WTC11 (cell line): ENCODE data around the gene ATP2B2. TPM values are rescaled to one million over a fixed set of nuclear protein-coding genes. Genes with fewer than 3 reads are reported as not detected.

Source experiments
- ATAC-seq: fragments of 200-7000 bp; cut with Tn5 transposase; 2 replicates; pipeline ENCODE4 v1.10.0; 2021; ENCODE audit warnings: mild to moderate bottlenecking, moderate library complexity
- CTCF ChIA-PET: fragments of 300-600 bp; sonication (Branson Sonifier 250); formaldehyde crosslinking; loops from one replicate; lab custom pipeline; 2021; ENCODE audit warnings: antibody characterized with exemption; lab: Charles Lee
- POLR2A ChIA-PET: fragments of 350-600 bp; sonication (Branson Sonifier 250); formaldehyde crosslinking; loops from one replicate; lab custom pipeline; 2021; ENCODE audit warnings: antibody characterized with exemption; lab: Charles Lee
- DNase-seq: peaks from one replicate; pipeline ENCODE4 v3.0.0; 2021; ENCODE audit warnings: low spot score
- H3K27ac Mint-ChIP-seq: 2 replicates; pipeline ENCODE4 v1.8.0; 2021; ENCODE audit warnings: mixed read lengths
- H3K27me3 Mint-ChIP-seq: 2 replicates; pipeline ENCODE4 v1.8.0; 2021; ENCODE audit warnings: low read depth, mild to moderate bottlenecking, moderate library complexity, mixed read lengths
- H3K36me3 Mint-ChIP-seq: 2 replicates; pipeline ENCODE4 v1.8.0; 2021; ENCODE audit warnings: mixed read lengths
- H3K4me1 Mint-ChIP-seq: 2 replicates; pipeline ENCODE4 v1.8.0; 2022; ENCODE audit warnings: mixed read lengths
- H3K4me3 Mint-ChIP-seq: 2 replicates; pipeline ENCODE4 v1.8.0; 2021; ENCODE audit warnings: mild to moderate bottlenecking, moderate library complexity, mixed read lengths
- H3K9me3 Mint-ChIP-seq: 2 replicates; pipeline ENCODE4 v1.8.0; 2021; ENCODE audit warnings: mixed read lengths
- AR ChIP-seq: fragments of 250-450 bp; sonication (Bioruptor Pico); IDR thresholded peaks from 2 replicates; pipeline ENCODE4 v1.9.0; 2021; ENCODE audit warnings: mild to moderate bottlenecking
- ATF1 ChIP-seq: sonication (generic); formaldehyde crosslinking; IDR thresholded peaks from 2 replicates; pipeline ENCODE4 v1.8.1; 2023; ENCODE audit warnings: mild to moderate bottlenecking, moderate library complexity, missing genetic modification reagents
- ATF3 ChIP-seq: sonication (generic); formaldehyde crosslinking; conservative IDR thresholded peaks from 2 replicates; pipeline ENCODE4 v1.8.1; 2022; ENCODE audit warnings: mild to moderate bottlenecking, missing genetic modification reagents
- CREB1 ChIP-seq: sonication (generic); formaldehyde crosslinking; IDR thresholded peaks from 2 replicates; pipeline ENCODE4 v1.8.0; 2023; ENCODE audit warnings: mild to moderate bottlenecking, missing genetic modification reagents
- CREM ChIP-seq: sonication (generic); formaldehyde crosslinking; IDR thresholded peaks from 2 replicates; pipeline ENCODE4 v1.8.1; 2022; ENCODE audit warnings: mild to moderate bottlenecking, missing genetic modification reagents, moderate library complexity
- ERG ChIP-seq: fragments of 250-450 bp; sonication (Bioruptor Pico); IDR thresholded peaks from 2 replicates; pipeline ENCODE4 v1.8.0; 2021; ENCODE audit warnings: mild to moderate bottlenecking
- FOXK1 ChIP-seq: sonication (generic); formaldehyde crosslinking; IDR thresholded peaks from 2 replicates; pipeline ENCODE4 v1.8.0; 2022; ENCODE audit warnings: mild to moderate bottlenecking, moderate library complexity, missing genetic modification reagents
- JAZF1 ChIP-seq: fragments of 250-450 bp; sonication (Bioruptor Pico); IDR thresholded peaks from 2 replicates; pipeline ENCODE4 v1.9.0; 2021; ENCODE audit warnings: moderate library complexity, mild to moderate bottlenecking, inconsistent platforms
- NR1H2 ChIP-seq: sonication (generic); formaldehyde crosslinking; IDR thresholded peaks from 2 replicates; pipeline ENCODE4 v1.9.0; 2021; ENCODE audit warnings: mild to moderate bottlenecking, moderate library complexity, missing genetic modification reagents
- PREB ChIP-seq: sonication (generic); formaldehyde crosslinking; IDR thresholded peaks from 2 replicates; pipeline ENCODE4 v1.8.1; 2022; ENCODE audit warnings: mild to moderate bottlenecking, missing genetic modification reagents, moderate library complexity, borderline replicate concordance
- SMAD3 ChIP-seq: sonication (generic); formaldehyde crosslinking; IDR thresholded peaks from 2 replicates; pipeline ENCODE4 v1.8.0; 2022; ENCODE audit warnings: missing genetic modification reagents, mild to moderate bottlenecking, borderline replicate concordance
- TEAD4 ChIP-seq: sonication (generic); formaldehyde crosslinking; IDR thresholded peaks from 2 replicates; pipeline ENCODE4 v1.8.0; 2022; ENCODE audit warnings: mild to moderate bottlenecking, missing genetic modification reagents
- USF1 ChIP-seq: sonication (generic); formaldehyde crosslinking; IDR thresholded peaks from 2 replicates; pipeline ENCODE4 v1.8.0; 2022; ENCODE audit warnings: mild to moderate bottlenecking, missing genetic modification reagents
- ZNF263 ChIP-seq: sonication (generic); formaldehyde crosslinking; IDR thresholded peaks from 2 replicates; pipeline ENCODE4 v1.8.1; 2022; ENCODE audit warnings: low read depth, mild to moderate bottlenecking, moderate library complexity, missing genetic modification reagents
- ZNF317 ChIP-seq: sonication (generic); formaldehyde crosslinking; IDR thresholded peaks from 2 replicates; pipeline ENCODE4 v1.8.1; 2023; ENCODE audit warnings: low read depth, mild to moderate bottlenecking, moderate library complexity, missing genetic modification reagents, borderline replicate concordance
- ZNF396 ChIP-seq: fragments of 250-450 bp; sonication (Bioruptor Pico); IDR thresholded peaks from 2 replicates; pipeline ENCODE4 v1.8.0; 2021; ENCODE audit warnings: mild to moderate bottlenecking, moderate library complexity, borderline replicate concordance
- ZNF425 ChIP-seq: fragments of 250-450 bp; sonication (Bioruptor Pico); conservative IDR thresholded peaks from 2 replicates; pipeline ENCODE4 v1.9.0; 2021; ENCODE audit warnings: mild to moderate bottlenecking
- ZNF512 ChIP-seq: sonication (generic); formaldehyde crosslinking; IDR thresholded peaks from 2 replicates; pipeline ENCODE4 v1.8.1; 2022; ENCODE audit warnings: missing genetic modification reagents, borderline replicate concordance
- total RNA-seq: library from RNA; stranded (reverse); gene quantifications from 3 replicates; pipeline ENCODE4 v1.2.3, GENCODE V29; 2021

The ATP2B2 gene
- total RNA-seq, 1 experiment from 2014 or later, result 0.48 TPM

- no peak overlapping the region for H3K27ac Mint-ChIP-seq
- H3K9me3 Mint-ChIP-seq, result no peaks in the 10 kb centered on the region
- no peaks in the 10 kb centered on the region for H3K27me3 Mint-ChIP-seq
- TF ChIP-seq ZNF396 (CRISPR knock-in tag) (no peak), ZNF512 (CRISPR knock-in tag) (no peak), AR (CRISPR knock-in tag) (no peak), ZNF425 (CRISPR knock-in tag) (no peak), CREB1 (CRISPR knock-in tag) (no peak), USF1 (CRISPR knock-in tag) (no peak), SMAD3 (CRISPR knock-in tag) (no peak), NR1H2 (no peak)
- H3K4me3 Mint-ChIP-seq, result no peak overlapping the region
- no peak for DNase-seq
- ChIA-PET CTCF (no interaction called here), POLR2A (no interaction called here)
- H3K4me1 Mint-ChIP-seq, result no peaks in the 10 kb centered on the region
- no peak for ATAC-seq
- no peaks in the 10 kb centered on the region for H3K36me3 Mint-ChIP-seq
Observed at GRCh38 chr3:10410383-10411002, 94.9 kb downstream of the ATP2B2 start.

GRCh38 chr3:10408680-10409079 is 96.7 kb downstream of the ATP2B2 start:
- TF ChIP-seq FOXK1 (CRISPR knock-in tag) (no peak), ATF1 (CRISPR knock-in tag) (no peak), ATF3 (no peak), ERG (no peak), CREB1 (CRISPR knock-in tag) (no peak), ZNF317 (CRISPR knock-in tag) (no peak), PREB (CRISPR knock-in tag) (no peak), TEAD4 (no peak), JAZF1 (CRISPR knock-in tag) (no peak), CREM (no peak), ZNF263 (CRISPR knock-in tag) (no peak)
- CTCF ChIA-PET, result interaction anchor here (1.1 to 1.4 kb wide), 3 partner anchors 9 to 330 kb away, joined by 3 to 4 read pairs (median 3); no protein-coding TSS in a partner anchor
- DNase-seq (no peak), ATAC-seq (no peak)
- H3K4me3 Mint-ChIP-seq, result no peak overlapping the region
- no peak overlapping the region for H3K27ac Mint-ChIP-seq
- POLR2A ChIA-PET, result interaction anchor here (0.6 kb wide), 1 partner anchor 77 kb away, joined by 3 read pairs; no protein-coding TSS in a partner anchor
- no peaks in the 10 kb centered on the region for H3K4me1 Mint-ChIP-seq
- no peaks in the 10 kb centered on the region for H3K27me3 Mint-ChIP-seq
- H3K9me3 Mint-ChIP-seq, result no peaks in the 10 kb centered on the region
- no peaks in the 10 kb centered on the region for H3K36me3 Mint-ChIP-seq
